Nephron (organoid): ENCODE data around the gene DBX2.

Source experiments
- H3K27ac Mint-ChIP-seq, 3 experiments: 2 replicates each; pipeline ENCODE4 v1.8.0; 2020; ENCODE audit warnings: mixed read lengths in 3 of 3, mild to moderate bottlenecking in 2 of 3, moderate library complexity in 1 of 3
- H3K27me3 Mint-ChIP-seq: 2 replicates; pipeline ENCODE4 v1.8.0; 2021; ENCODE audit warnings: low read depth, mild to moderate bottlenecking, moderate library complexity, mixed read lengths
- H3K36me3 Mint-ChIP-seq: 2 replicates; pipeline ENCODE4 v1.8.0; 2020; ENCODE audit warnings: low read depth, mixed read lengths
- H3K4me1 Mint-ChIP-seq: 2 replicates; pipeline ENCODE4 v1.8.0; 2020; ENCODE audit warnings: mixed read lengths
- H3K4me3 Mint-ChIP-seq, 3 experiments: 2 replicates each; pipeline ENCODE4 v1.8.0; 2020; ENCODE audit warnings: mild to moderate bottlenecking in 3 of 3, mixed read lengths in 3 of 3, moderate library complexity in 2 of 3
- H3K9me3 Mint-ChIP-seq: 2 replicates; pipeline ENCODE4 v1.8.0; 2020; ENCODE audit warnings: mixed read lengths
- TF ChIP-seq, protein P1 (sequence below), 3 experiments: fragments of 200-600 bp; sonication (generic); IDR thresholded peaks; one replicate each; pipeline ENCODE4 v1.5.0; 2021; ENCODE audit warnings: antibody characterized with exemption in 3 of 3; ENCODE audit not compliant: unreplicated experiment in 3 of 3

The DBX2 gene

DNA sequence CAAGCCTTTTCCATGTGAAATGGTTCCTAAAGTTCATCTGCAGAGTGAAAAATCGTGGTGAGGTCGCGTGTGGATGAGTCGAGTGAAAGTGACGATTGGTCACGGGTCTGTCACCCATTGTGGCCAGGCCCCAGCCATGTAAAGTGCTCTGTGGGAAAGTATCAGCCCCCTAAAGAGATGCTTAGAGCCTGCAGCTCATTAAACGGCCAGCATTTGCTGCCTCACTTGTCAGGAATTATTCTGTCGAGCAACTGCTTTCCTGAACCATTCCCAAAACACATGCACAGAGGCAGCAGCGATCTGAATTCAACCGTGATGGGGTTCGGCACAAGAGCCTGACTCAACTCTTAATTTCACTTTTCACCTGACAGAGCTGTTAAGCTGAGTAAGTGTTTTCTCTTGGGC, 16.0 kb downstream of the DBX2 start:
- TF ChIP-seq, protein P1, sequence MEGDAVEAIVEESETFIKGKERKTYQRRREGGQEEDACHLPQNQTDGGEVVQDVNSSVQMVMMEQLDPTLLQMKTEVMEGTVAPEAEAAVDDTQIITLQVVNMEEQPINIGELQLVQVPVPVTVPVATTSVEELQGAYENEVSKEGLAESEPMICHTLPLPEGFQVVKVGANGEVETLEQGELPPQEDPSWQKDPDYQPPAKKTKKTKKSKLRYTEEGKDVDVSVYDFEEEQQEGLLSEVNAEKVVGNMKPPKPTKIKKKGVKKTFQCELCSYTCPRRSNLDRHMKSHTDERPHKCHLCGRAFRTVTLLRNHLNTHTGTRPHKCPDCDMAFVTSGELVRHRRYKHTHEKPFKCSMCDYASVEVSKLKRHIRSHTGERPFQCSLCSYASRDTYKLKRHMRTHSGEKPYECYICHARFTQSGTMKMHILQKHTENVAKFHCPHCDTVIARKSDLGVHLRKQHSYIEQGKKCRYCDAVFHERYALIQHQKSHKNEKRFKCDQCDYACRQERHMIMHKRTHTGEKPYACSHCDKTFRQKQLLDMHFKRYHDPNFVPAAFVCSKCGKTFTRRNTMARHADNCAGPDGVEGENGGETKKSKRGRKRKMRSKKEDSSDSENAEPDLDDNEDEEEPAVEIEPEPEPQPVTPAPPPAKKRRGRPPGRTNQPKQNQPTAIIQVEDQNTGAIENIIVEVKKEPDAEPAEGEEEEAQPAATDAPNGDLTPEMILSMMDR (IDR thresholded peaks at IDR 0.05; ENCODE audit: unreplicated experiment in 3 of 3), result no peak
- peaks cover 10% of the 10 kb centered on the region for H3K27me3 Mint-ChIP-seq
- peak overlapping the region in 1 of 3 experiments; percentile 68 for H3K27ac Mint-ChIP-seq
- H3K4me3 Mint-ChIP-seq, result peak overlapping the region in 1 of 3 experiments; percentile 5
- H3K36me3 Mint-ChIP-seq, result no peaks in the 10 kb centered on the region
- H3K4me1 Mint-ChIP-seq, result peaks cover 3% of the 10 kb centered on the region
- H3K9me3 Mint-ChIP-seq, result no peaks in the 10 kb centered on the region

DNA sequence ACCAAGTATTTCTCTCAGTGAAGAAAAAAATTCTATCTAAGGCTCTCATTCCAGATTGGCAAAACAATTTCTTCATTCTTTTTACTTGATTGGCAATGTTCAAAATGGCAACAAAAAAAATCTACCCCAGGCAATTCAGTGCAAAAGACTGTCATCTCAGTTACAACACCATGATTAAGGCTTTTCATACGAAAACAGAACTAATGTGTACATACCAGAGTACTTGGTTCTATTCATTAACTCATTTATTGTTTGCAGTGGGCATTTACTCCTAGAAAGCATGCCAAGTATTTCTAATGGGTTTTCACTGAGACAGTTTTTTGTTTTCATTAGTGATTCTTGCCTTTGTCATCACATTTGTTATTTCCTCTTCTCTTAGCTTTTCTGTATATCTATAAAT, 33.0 kb downstream of the DBX2 start:
- TF ChIP-seq, protein P1 (IDR thresholded peaks at IDR 0.05; ENCODE audit: unreplicated experiment in 3 of 3), result no peak
- H3K9me3 Mint-ChIP-seq, result peaks cover 7% of the 10 kb centered on the region
- no peaks in the 10 kb centered on the region for H3K27me3 Mint-ChIP-seq

DNA sequence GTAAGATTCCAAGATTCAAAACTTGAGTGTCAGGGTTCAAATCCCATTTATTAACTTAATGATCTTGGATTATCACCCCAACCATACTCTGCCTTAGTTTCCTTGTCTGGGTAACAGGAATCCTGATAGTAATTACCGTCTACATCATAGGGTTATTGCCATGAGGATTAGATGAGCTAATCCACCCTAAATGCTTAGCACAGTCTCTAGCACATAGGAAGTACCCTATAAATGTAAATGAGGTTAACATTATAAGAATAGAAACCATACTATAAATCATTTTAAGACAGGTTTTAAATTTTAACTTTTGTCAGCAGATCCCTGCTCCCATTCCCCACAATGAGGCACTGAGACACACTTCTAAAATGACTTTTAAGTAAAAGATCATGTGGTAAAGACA, 36.5 kb downstream of the DBX2 start:
- peaks cover 3% of the 10 kb centered on the region for H3K36me3 Mint-ChIP-seq
- no peaks in the 10 kb centered on the region for H3K27me3 Mint-ChIP-seq
- H3K4me1 Mint-ChIP-seq, result no peaks in the 10 kb centered on the region
- TF ChIP-seq, protein P1 (IDR thresholded peaks at IDR 0.05; ENCODE audit: unreplicated experiment in 3 of 3), result no peak
- no peak overlapping the region for H3K27ac Mint-ChIP-seq
- no peak overlapping the region for H3K4me3 Mint-ChIP-seq
- peaks cover under 1% of the 10 kb centered on the region for H3K9me3 Mint-ChIP-seq

More for the DNA sequence above, 33.0 kb downstream of the DBX2 start:
- Mint-ChIP-seq H3K4me3 (no peak overlapping the region), H3K36me3 (peaks cover 3% of the 10 kb centered on the region), H3K27ac (no peak overlapping the region), H3K4me1 (no peaks in the 10 kb centered on the region)

DNA sequence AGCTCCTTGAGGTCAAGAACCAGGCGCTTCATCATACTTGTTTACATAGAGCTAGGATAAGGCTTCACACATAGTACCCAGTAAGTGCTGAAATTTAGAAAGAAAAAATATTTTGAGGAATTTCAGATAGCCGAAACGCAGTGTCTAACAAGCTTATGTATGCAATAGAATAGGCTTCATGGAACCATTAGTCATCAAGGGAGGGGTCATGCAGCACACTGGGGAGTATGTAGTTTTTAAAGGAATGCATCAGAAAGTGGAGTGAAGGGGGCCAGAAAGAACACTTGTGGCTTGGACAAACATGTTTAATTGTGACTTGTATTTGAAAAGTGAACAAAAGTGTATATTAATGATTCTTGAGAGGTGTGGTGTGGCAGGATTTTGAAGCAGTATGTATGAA, 38.1 kb downstream of the DBX2 start:
- TF ChIP-seq, protein P1 (IDR thresholded peaks at IDR 0.05; ENCODE audit: unreplicated experiment in 3 of 3), result no peak
- Mint-ChIP-seq H3K36me3 (no peaks in the 10 kb centered on the region), H3K4me1 (no peaks in the 10 kb centered on the region), H3K4me3 (no peak overlapping the region), H3K9me3 (no peaks in the 10 kb centered on the region), H3K27ac (no peak overlapping the region), H3K27me3 (no peaks in the 10 kb centered on the region)

DNA sequence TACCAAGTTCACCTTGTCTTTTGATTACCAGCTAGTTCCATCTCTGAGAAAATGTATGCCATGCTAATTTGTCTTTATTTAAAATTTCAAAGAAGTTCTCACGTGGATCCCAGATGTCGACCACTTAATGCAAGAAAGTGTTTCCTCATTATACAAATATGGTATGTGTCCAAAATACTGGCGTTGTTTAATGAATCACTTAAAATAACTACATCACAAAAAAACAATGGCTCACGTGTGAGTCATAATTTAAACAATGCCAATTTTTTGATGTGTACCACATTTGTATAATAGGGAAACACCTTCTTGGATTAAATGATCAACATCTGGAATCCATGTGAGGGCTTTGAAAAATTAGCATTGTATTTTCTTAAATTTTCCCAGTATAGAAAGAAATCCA, 40.8 kb downstream of the DBX2 start:
- TF ChIP-seq, protein P1 (IDR thresholded peaks at IDR 0.05; ENCODE audit: unreplicated experiment in 3 of 3), result no peak
- no peaks in the 10 kb centered on the region for H3K36me3 Mint-ChIP-seq
- H3K4me3 Mint-ChIP-seq, result no peak overlapping the region
- H3K27ac Mint-ChIP-seq, result no peak overlapping the region
- H3K27me3 Mint-ChIP-seq, result no peaks in the 10 kb centered on the region
- no peaks in the 10 kb centered on the region for H3K9me3 Mint-ChIP-seq
- no peaks in the 10 kb centered on the region for H3K4me1 Mint-ChIP-seq

DNA sequence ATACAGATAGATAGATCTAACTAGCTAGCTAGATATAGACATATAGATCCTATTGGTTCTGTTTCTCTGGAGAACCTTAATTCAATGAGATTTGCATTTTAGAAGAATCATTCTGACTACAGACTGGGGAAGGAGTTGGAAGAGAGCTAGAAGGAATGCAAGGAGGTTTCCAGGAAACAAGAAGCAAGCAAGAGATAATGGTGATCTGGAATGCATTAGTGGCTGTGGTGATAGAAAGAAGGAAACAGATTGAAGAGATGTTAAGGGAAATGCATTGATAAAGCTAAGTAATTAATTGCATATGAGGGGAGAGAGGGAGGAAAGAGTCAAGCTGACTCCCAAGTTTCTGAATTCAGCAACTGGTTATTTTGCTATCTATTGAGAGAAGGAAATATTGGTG, 42.7 kb downstream of the DBX2 start:
- H3K27ac Mint-ChIP-seq, result no peak overlapping the region
- no peaks in the 10 kb centered on the region for H3K4me1 Mint-ChIP-seq
- no peaks in the 10 kb centered on the region for H3K9me3 Mint-ChIP-seq
- H3K36me3 Mint-ChIP-seq, result no peaks in the 10 kb centered on the region
- H3K27me3 Mint-ChIP-seq, result no peaks in the 10 kb centered on the region
- TF ChIP-seq, protein P1 (IDR thresholded peaks at IDR 0.05; ENCODE audit: unreplicated experiment in 3 of 3), result no peak
- no peak overlapping the region for H3K4me3 Mint-ChIP-seq
